A673 (cell line): Measurements from ENCODE around the gene MCM5. TPM values are rescaled to one million over a fixed set of nuclear protein-coding genes. Genes with fewer than 3 reads are reported as not detected.

Experiments used
- BruUV-seq: library from RNA; stranded (reverse); fragments of 400-500 nt; replicated peaks from 2 replicates; lab custom pipeline; 2021; lab: Mats Ljungman, UMichigan
- CTCF ChIA-PET: fragments of 300-600 bp; sonication (Branson Sonifier 250); formaldehyde crosslinking; loops from one replicate; lab custom pipeline; 2022; ENCODE audit warnings: antibody characterized with exemption; lab: Charles Lee
- POLR2A ChIA-PET: fragments of 300-600 bp; sonication (Branson Sonifier 250); formaldehyde crosslinking; loops from one replicate; lab custom pipeline; 2022; ENCODE audit warnings: antibody characterized with exemption; ENCODE audit not compliant: low non-redundant PET; lab: Charles Lee
- DNase-seq: peaks from one replicate; pipeline ENCODE4 v3.0.0-alpha.2; 2015; ENCODE audit warnings: low spot score
- H3K27ac ChIP-seq: fragments of 200-600 bp; sonication (generic); 2 replicates; pipeline ENCODE4 v1.5.1; 2016; ENCODE audit warnings: mixed run types, low read depth, mild to moderate bottlenecking, mixed read lengths, antibody characterized with exemption, low read length; ENCODE audit not compliant: poor library complexity, severe bottlenecking
- H3K27me3 ChIP-seq: fragments of 200-600 bp; sonication (generic); replicated peaks from 2 replicates; pipeline ENCODE4 v1.6.1; 2017; ENCODE audit warnings: mixed run types, low read depth, mild to moderate bottlenecking, mixed read lengths, antibody characterized with exemption, low read length; ENCODE audit not compliant: insufficient read depth, poor library complexity
- H3K36me3 ChIP-seq: fragments of 200-600 bp; sonication (generic); 2 replicates; pipeline ENCODE4 v1.6.1; 2016; ENCODE audit warnings: mixed run types, mild to moderate bottlenecking, mixed read lengths, antibody characterized with exemption, low read length; ENCODE audit not compliant: insufficient read depth, poor library complexity, severe bottlenecking
- H3K4me1 ChIP-seq: fragments of 200-600 bp; sonication (generic); 2 replicates; pipeline ENCODE4 v1.6.1; 2017; ENCODE audit warnings: mixed run types, mild to moderate bottlenecking, mixed read lengths, antibody characterized with exemption, low read length; ENCODE audit not compliant: insufficient read depth, poor library complexity, severe bottlenecking
- H3K4me3 ChIP-seq: fragments of 200-600 bp; sonication (generic); 2 replicates; pipeline ENCODE4 v1.5.1; 2016; ENCODE audit warnings: low read depth, mixed run types, mild to moderate bottlenecking, mixed read lengths, low read length; ENCODE audit not compliant: poor library complexity, severe bottlenecking
- H3K9me3 ChIP-seq: fragments of 200-600 bp; sonication (generic); 2 replicates; pipeline ENCODE4 v1.6.1; 2016; ENCODE audit warnings: mixed run types, low read depth, mild to moderate bottlenecking, mixed read lengths, antibody characterized with exemption, low read length; ENCODE audit not compliant: poor library complexity, severe bottlenecking
- CTCF ChIP-seq: fragments of 300-800, 200-600 bp; sonication (generic); conservative IDR thresholded peaks from 2 replicates; pipeline ENCODE4 v1.5.1; 2017; ENCODE audit warnings: low read depth, mild to moderate bottlenecking, antibody characterized with exemption, low read length, moderate library complexity, mixed read lengths
- EZH2 ChIP-seq: fragments of 200-600 bp; sonication (generic); IDR thresholded peaks from 2 replicates; pipeline ENCODE4 v1.6.1; 2017; ENCODE audit warnings: borderline replicate concordance, low read depth, mild to moderate bottlenecking, mixed read lengths, antibody characterized with exemption, low read length; ENCODE audit not compliant: poor library complexity, severe bottlenecking
- intact Hi-C: fragments of 100-400 bp; cut with micrococcal nuclease; formaldehyde crosslinking; loops from one replicate; pipeline ENCODE4 v1.10.0; 2022; ENCODE audit not compliant: unreplicated experiment
- total RNA-seq: library from RNA; stranded (reverse); gene quantifications from 2 replicates; pipeline ENCODE4 v1.2.3, GENCODE V29; 2021

The MCM5 gene
- total RNA-seq, 1 experiment from 2014 or later: 245 TPM

- no TSS peak for BruUV-seq
- ChIA-PET POLR2A (no interaction called here), CTCF (interaction anchor here (0.6 to 0.7 kb wide), 2 partner anchors 33 to 187 kb away, joined by 6 read pairs; no protein-coding TSS in a partner anchor)
- intact Hi-C loops: no loop called here
- Histone ChIP-seq H3K4me3 (no peak overlapping the region), H3K4me1 (peaks cover 13% of the 10 kb centered on the region), H3K27me3 (no peaks in the 10 kb centered on the region), H3K9me3 (no peaks in the 10 kb centered on the region), H3K27ac (no peak overlapping the region), H3K36me3 (no peaks in the 10 kb centered on the region)
- no peak for DNase-seq
- TF ChIP-seq EZH2 (no peak), CTCF (no peak)
These were observed 31.6 kb upstream of the MCM5 start for GRCh38 chr22:35368386-35368785.

GRCh38 chr22:35369996-35370395 lies 29.9 kb upstream of the MCM5 start:
- Histone ChIP-seq H3K27me3 (no peaks in the 10 kb centered on the region), H3K9me3 (no peaks in the 10 kb centered on the region), H3K4me1 (peaks cover 13% of the 10 kb centered on the region), H3K4me3 (no peak overlapping the region), H3K27ac (no peak overlapping the region), H3K36me3 (no peaks in the 10 kb centered on the region)
- BruUV-seq: no TSS peak
- no peak for TF ChIP-seq EZH2
- TF ChIP-seq CTCF: no peak
- CTCF ChIA-PET: no interaction called here
- POLR2A ChIA-PET: no interaction called here
- intact Hi-C loops: no loop called here
- no peak for DNase-seq

GRCh38 chr22:35373781-35374180 lies 26.2 kb upstream of the MCM5 start:
- ChIA-PET CTCF (no interaction called here), POLR2A (no interaction called here)
- no TSS peak for BruUV-seq

More at GRCh38 chr22:35373781-35374180, 26.2 kb upstream of the MCM5 start:
- no peaks in the 10 kb centered on the region for H3K36me3 ChIP-seq
- H3K4me1 ChIP-seq: peaks cover 24% of the 10 kb centered on the region
- no peak overlapping the region for H3K4me3 ChIP-seq
- TF ChIP-seq EZH2: no peak
- no peak for TF ChIP-seq CTCF
- no peak overlapping the region for H3K27ac ChIP-seq
- intact Hi-C loops: no loop called here
- no peak for DNase-seq
- no peaks in the 10 kb centered on the region for H3K9me3 ChIP-seq
- no peaks in the 10 kb centered on the region for H3K27me3 ChIP-seq
